ENCODE measurements around the gene RNF169. TPM values are rescaled to one million over a fixed set of nuclear protein-coding genes. Genes with fewer than 3 reads are reported as not detected.

The RNF169 gene
- total RNA-seq, 1 experiment from 2014 or later, result 13.0 TPM

DNA sequence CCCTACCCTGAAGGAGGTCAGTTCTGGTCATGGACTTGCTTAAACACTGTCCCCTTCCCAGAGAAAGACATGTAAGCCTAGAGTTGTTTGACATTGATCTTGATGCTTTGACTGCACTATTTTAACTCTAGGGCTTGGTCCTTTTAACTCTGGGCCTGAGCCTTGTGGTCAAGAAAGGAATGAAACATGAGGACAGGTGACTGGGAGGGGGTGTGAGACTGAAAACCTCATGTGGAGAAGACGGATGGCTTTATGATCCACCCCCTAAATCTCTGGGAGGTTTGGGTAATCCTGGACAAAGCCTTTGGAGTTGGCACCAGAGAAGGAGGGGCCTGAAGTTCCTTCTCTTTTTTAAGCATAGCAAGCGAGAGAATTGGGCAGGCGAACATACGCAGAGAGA, 35.0 kb upstream of the RNF169 start:
- Mint-ChIP-seq H3K4me1 (peaks cover 11 to 29% of the 10 kb centered on the region in 2 experiments), H3K27ac (no peak overlapping the region)

More for the DNA sequence above, 35.0 kb upstream of the RNF169 start:
- H3K9me3 ChIP-seq (ENCODE audit: control insufficient read depth, low read depth, low read length), result no peaks in the 10 kb centered on the region
- no peak overlapping the region for H3K18ac ChIP-seq (ENCODE audit: insufficient read length, low read depth, low read length)
- Mint-ChIP-seq H3K36me3 (ENCODE audit: insufficient read depth in 1 of 3, low read depth in 3 of 3) (no peaks in the 10 kb centered on the region), H3K9me3 (no peaks in the 10 kb centered on the region), H3K27me3 (ENCODE audit: low read depth) (peaks cover 8% of the 10 kb centered on the region), H3K4me3 (no peak overlapping the region)
- H4K91ac ChIP-seq (ENCODE audit: insufficient read length, low read depth, low read length), result no peak overlapping the region
- H3K23me2 ChIP-seq (ENCODE audit: insufficient read length, low read depth, low read length, poor library complexity, severe bottlenecking), result no peaks in the 10 kb centered on the region
- no peak for DNase-seq
- H3K23ac ChIP-seq (ENCODE audit: insufficient read length, low read depth, low read length), result no peak overlapping the region
- no peak overlapping the region for H2BK5ac ChIP-seq (ENCODE audit: insufficient read length, low read length)
- TF ChIP-seq, protein P1, sequence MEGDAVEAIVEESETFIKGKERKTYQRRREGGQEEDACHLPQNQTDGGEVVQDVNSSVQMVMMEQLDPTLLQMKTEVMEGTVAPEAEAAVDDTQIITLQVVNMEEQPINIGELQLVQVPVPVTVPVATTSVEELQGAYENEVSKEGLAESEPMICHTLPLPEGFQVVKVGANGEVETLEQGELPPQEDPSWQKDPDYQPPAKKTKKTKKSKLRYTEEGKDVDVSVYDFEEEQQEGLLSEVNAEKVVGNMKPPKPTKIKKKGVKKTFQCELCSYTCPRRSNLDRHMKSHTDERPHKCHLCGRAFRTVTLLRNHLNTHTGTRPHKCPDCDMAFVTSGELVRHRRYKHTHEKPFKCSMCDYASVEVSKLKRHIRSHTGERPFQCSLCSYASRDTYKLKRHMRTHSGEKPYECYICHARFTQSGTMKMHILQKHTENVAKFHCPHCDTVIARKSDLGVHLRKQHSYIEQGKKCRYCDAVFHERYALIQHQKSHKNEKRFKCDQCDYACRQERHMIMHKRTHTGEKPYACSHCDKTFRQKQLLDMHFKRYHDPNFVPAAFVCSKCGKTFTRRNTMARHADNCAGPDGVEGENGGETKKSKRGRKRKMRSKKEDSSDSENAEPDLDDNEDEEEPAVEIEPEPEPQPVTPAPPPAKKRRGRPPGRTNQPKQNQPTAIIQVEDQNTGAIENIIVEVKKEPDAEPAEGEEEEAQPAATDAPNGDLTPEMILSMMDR (conservative IDR thresholded peaks at IDR 0.05), result no peak
- H4K5ac ChIP-seq (ENCODE audit: insufficient read length, low read depth, low read length), result no peak overlapping the region
- no peaks in the 10 kb centered on the region for H3K27me3 ChIP-seq (ENCODE audit: insufficient read depth, low read length)
- no peak overlapping the region for H2AK5ac ChIP-seq (ENCODE audit: insufficient read length, low read length)
- H4K20me1 ChIP-seq (ENCODE audit: control insufficient read depth, insufficient read depth, insufficient read length), result no peaks in the 10 kb centered on the region
- no peak overlapping the region for H3K4ac ChIP-seq (ENCODE audit: low read depth, low read length)
- no peak overlapping the region for H4K8ac ChIP-seq (replicated peaks; ENCODE audit: insufficient read length, low read depth, low read length)
- no peak overlapping the region for H3K27ac ChIP-seq (ENCODE audit: insufficient read length, low read depth, low read length)
- no peak overlapping the region for H2AFZ ChIP-seq (ENCODE audit: low read length)
- H2BK12ac ChIP-seq (ENCODE audit: insufficient read length, low read depth, low read length), result no peak overlapping the region
- no CpG with 5 or more reads among the region's 4 CpGs for WGBS (ENCODE audit: extremely low coverage, insufficient read length, low lambda C conversion rate)
- no peak overlapping the region for H2BK20ac ChIP-seq (ENCODE audit: low read depth, low read length, poor library complexity, severe bottlenecking)
- H3K79me2 ChIP-seq (ENCODE audit: insufficient read depth, low read length), result no peaks in the 10 kb centered on the region
- no peak overlapping the region for H2BK15ac ChIP-seq (ENCODE audit: low read depth, low read length)
- no peak overlapping the region for H3T11ph ChIP-seq (ENCODE audit: low read length)
- H2BK120ac ChIP-seq (ENCODE audit: low read depth, low read length, poor library complexity, severe bottlenecking), result no peak overlapping the region
- H3K4me2 ChIP-seq (ENCODE audit: insufficient read depth, insufficient read length, low read length), result no peak overlapping the region
- H3K79me1 ChIP-seq (ENCODE audit: insufficient read depth, low read depth, low read length, poor library complexity, severe bottlenecking), result no peaks in the 10 kb centered on the region
- H3K4me1 ChIP-seq (ENCODE audit: insufficient read depth, low read length), result no peaks in the 10 kb centered on the region
- no peak overlapping the region for H3K56ac ChIP-seq (ENCODE audit: insufficient read length, low read depth, low read length)
- H3K9ac ChIP-seq (ENCODE audit: extremely low read depth, insufficient read length, low read length), result no peak overlapping the region
- H3K14ac ChIP-seq (ENCODE audit: insufficient read depth, low read length), result no peak overlapping the region

All from H9 (cell line).